PC-3 (cell line): Measurements from ENCODE around the gene MRPL1. TPM values are rescaled to one million over a fixed set of nuclear protein-coding genes. Genes with fewer than 3 reads are reported as not detected.

Source experiments
- ATAC-seq: fragments of 200-7000 bp; cut with Tn5 transposase; 2 replicates; pipeline ENCODE4 v1.9.1; 2020; ENCODE audit warnings: mild to moderate bottlenecking, moderate library complexity
- BruUV-seq: library from RNA; stranded (reverse); fragments of 400-500 nt; replicated peaks from 2 replicates; lab custom pipeline; 2021; lab: Mats Ljungman, UMichigan
- CTCF ChIA-PET: fragments of 300-600 bp; sonication (Branson Sonifier 250); formaldehyde crosslinking; loops from one replicate; lab custom pipeline; 2022; ENCODE audit warnings: antibody characterized with exemption; lab: Charles Lee
- POLR2A ChIA-PET: fragments of 300-600 bp; sonication (Branson Sonifier 250); formaldehyde crosslinking; loops from one replicate; lab custom pipeline; 2022; ENCODE audit warnings: antibody characterized with exemption; ENCODE audit not compliant: unreplicated experiment; lab: Charles Lee
- DNase-seq: peaks from one replicate; pipeline ENCODE4 v3.0.0-alpha.2; 2015
- H2AFZ ChIP-seq: fragments of 300-600 bp; sonication (generic); 2 replicates; pipeline ENCODE4 v1.6.0; 2016; ENCODE audit warnings: antibody characterized with exemption, low read length
- H3F3A ChIP-seq: fragments of 300-600 bp; sonication (generic); one replicate; pipeline ENCODE4 v1.6.0; 2017; ENCODE audit warnings: antibody characterized with exemption, low read length, control low read depth, mild to moderate bottlenecking; ENCODE audit not compliant: unreplicated experiment
- H3K27ac ChIP-seq: fragments of 300-600 bp; sonication (generic); 2 replicates; pipeline ENCODE4 v1.5.1; 2016; ENCODE audit warnings: mild to moderate bottlenecking, low read length
- H3K27me3 ChIP-seq: fragments of 300-600 bp; sonication (generic); 2 replicates; pipeline ENCODE4 v1.6.1; 2016; ENCODE audit warnings: low read length, mixed read lengths
- H3K36me3 ChIP-seq: fragments of 300-600 bp; sonication (generic); 2 replicates; pipeline ENCODE4 v1.6.1; 2016; ENCODE audit warnings: low read depth, mixed run types, low read length, mixed read lengths
- H3K4me1 ChIP-seq: fragments of 300-600 bp; sonication (generic); 2 replicates; pipeline ENCODE4 v1.5.1; 2016; ENCODE audit warnings: low read length; ENCODE audit not compliant: insufficient read depth
- H3K4me2 ChIP-seq: fragments of 300-600 bp; sonication (generic); 2 replicates; pipeline ENCODE4 v1.6.0; 2016; ENCODE audit warnings: low read length
- H3K4me3 ChIP-seq: fragments of 300-600 bp; sonication (generic); 2 replicates; pipeline ENCODE4 v1.5.1; 2016; ENCODE audit warnings: mild to moderate bottlenecking, low read length, mixed read lengths
- H3K79me2 ChIP-seq: fragments of 300-600 bp; sonication (generic); 2 replicates; pipeline ENCODE4 v1.6.1; 2017; ENCODE audit warnings: low read length, mixed read lengths
- H3K9ac ChIP-seq: fragments of 300-600 bp; sonication (generic); 2 replicates; pipeline ENCODE4 v1.6.0; 2016; ENCODE audit warnings: mild to moderate bottlenecking, low read length
- H3K9me2 ChIP-seq: fragments of 300-600 bp; sonication (generic); replicated peaks from 2 replicates; pipeline ENCODE4 v1.6.1; 2016; ENCODE audit warnings: mixed run types, low read length, mixed read lengths
- H3K9me3 ChIP-seq: fragments of 300-600 bp; sonication (generic); 2 replicates; pipeline ENCODE4 v1.6.1; 2016; ENCODE audit warnings: low read length, mixed read lengths
- H4K20me1 ChIP-seq: fragments of 300-600 bp; sonication (generic); 2 replicates; pipeline ENCODE4 v1.6.1; 2016; ENCODE audit warnings: low read length, mixed read lengths
- EZH2 ChIP-seq: fragments of 300-600 bp; sonication (generic); IDR thresholded peaks from one replicate; pipeline ENCODE4 v1.6.1; 2017; ENCODE audit warnings: antibody characterized with exemption, mild to moderate bottlenecking, low read length; ENCODE audit not compliant: unreplicated experiment
- EZH2phosphoT487 ChIP-seq: fragments of 300-600 bp; sonication (generic); IDR thresholded peaks from 2 replicates; pipeline ENCODE4 v1.6.1; 2018; ENCODE audit warnings: mild to moderate bottlenecking, antibody characterized with exemption, low read length, borderline replicate concordance
- intact Hi-C: fragments of 100-400 bp; cut with micrococcal nuclease; formaldehyde crosslinking; loops from 2 replicates; pipeline ENCODE4 v1.9.0; 2023
- total RNA-seq: library from RNA; depleted of rRNA; stranded (reverse); fragments of >200 nt; gene quantifications from 2 replicates; pipeline ENCODE4 v1.2.3, GENCODE V29; 2014
- TF ChIP-seq, protein P1 (sequence below): fragments of 300-600 bp; sonication (generic); conservative IDR thresholded peaks from 2 replicates; pipeline ENCODE4 v1.5.1; 2017; ENCODE audit warnings: antibody characterized with exemption, low read depth, mild to moderate bottlenecking, low read length

MRPL1 gene
- total RNA-seq, 1 experiment from 2014 or later: 23.0 TPM

GRCh38 chr4:77952457-77952856 is 89.8 kb downstream of the MRPL1 start:
- Histone ChIP-seq H3K9me3 (no peaks in the 10 kb centered on the region), H3K36me3 (peaks cover 5% of the 10 kb centered on the region; the same call in 1 of the 2 replicates), H3K9ac (no peak overlapping the region), H4K20me1 (no peaks in the 10 kb centered on the region), H3K4me3 (no peak overlapping the region), H3K27ac (no peak overlapping the region), H3K9me2 (no peaks in the 10 kb centered on the region), H3K4me1 (no peaks in the 10 kb centered on the region), H3K4me2 (no peak overlapping the region), H3K79me2 (no peaks in the 10 kb centered on the region), H3K27me3 (no peaks in the 10 kb centered on the region), H3F3A (no peaks in the 10 kb centered on the region), H2AFZ (no peak overlapping the region)
- ATAC-seq (no peak), DNase-seq (no peak)
- intact Hi-C loops: no loop called here
- CTCF ChIA-PET: no interaction called here
- BruUV-seq: no TSS peak
- TF ChIP-seq EZH2 (no peak), EZH2phosphoT487 (no peak)
- TF ChIP-seq, protein P1, sequence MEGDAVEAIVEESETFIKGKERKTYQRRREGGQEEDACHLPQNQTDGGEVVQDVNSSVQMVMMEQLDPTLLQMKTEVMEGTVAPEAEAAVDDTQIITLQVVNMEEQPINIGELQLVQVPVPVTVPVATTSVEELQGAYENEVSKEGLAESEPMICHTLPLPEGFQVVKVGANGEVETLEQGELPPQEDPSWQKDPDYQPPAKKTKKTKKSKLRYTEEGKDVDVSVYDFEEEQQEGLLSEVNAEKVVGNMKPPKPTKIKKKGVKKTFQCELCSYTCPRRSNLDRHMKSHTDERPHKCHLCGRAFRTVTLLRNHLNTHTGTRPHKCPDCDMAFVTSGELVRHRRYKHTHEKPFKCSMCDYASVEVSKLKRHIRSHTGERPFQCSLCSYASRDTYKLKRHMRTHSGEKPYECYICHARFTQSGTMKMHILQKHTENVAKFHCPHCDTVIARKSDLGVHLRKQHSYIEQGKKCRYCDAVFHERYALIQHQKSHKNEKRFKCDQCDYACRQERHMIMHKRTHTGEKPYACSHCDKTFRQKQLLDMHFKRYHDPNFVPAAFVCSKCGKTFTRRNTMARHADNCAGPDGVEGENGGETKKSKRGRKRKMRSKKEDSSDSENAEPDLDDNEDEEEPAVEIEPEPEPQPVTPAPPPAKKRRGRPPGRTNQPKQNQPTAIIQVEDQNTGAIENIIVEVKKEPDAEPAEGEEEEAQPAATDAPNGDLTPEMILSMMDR: no peak
- POLR2A ChIA-PET: no interaction called here

- ChIA-PET POLR2A (no interaction called here), CTCF (no interaction called here)
- Histone ChIP-seq H3K9me3 (no peaks in the 10 kb centered on the region), H3K9me2 (no peaks in the 10 kb centered on the region), H4K20me1 (no peaks in the 10 kb centered on the region), H3K9ac (no peak overlapping the region), H3K4me2 (no peak overlapping the region), H3K4me3 (no peak overlapping the region), H3K27me3 (no peaks in the 10 kb centered on the region), H2AFZ (no peak overlapping the region), H3K4me1 (no peaks in the 10 kb centered on the region), H3K36me3 (peaks cover 5% of the 10 kb centered on the region; the same call in 1 of the 2 replicates), H3K27ac (no peak overlapping the region), H3F3A (no peaks in the 10 kb centered on the region), H3K79me2 (no peaks in the 10 kb centered on the region)
- no TSS peak for BruUV-seq
- intact Hi-C loops: no loop called here
- DNase-seq (no peak), ATAC-seq (no peak)
- TF ChIP-seq EZH2 (no peak), EZH2phosphoT487 (no peak)
- TF ChIP-seq, protein P1: no peak
Measured at GRCh38 chr4:77954690-77955089, 92.1 kb downstream of the MRPL1 start.

- POLR2A ChIA-PET: interaction anchor here (0.7 kb wide), 1 partner anchor 35 kb away, joined by 4 read pairs; no protein-coding TSS in a partner anchor
- Histone ChIP-seq H3K4me2 (no peak overlapping the region), H3K9ac (no peak overlapping the region), H3K79me2 (no peaks in the 10 kb centered on the region), H3K9me3 (no peaks in the 10 kb centered on the region), H3K27ac (no peak overlapping the region), H3K4me3 (no peak overlapping the region), H3F3A (no peaks in the 10 kb centered on the region), H3K4me1 (no peaks in the 10 kb centered on the region), H2AFZ (no peak overlapping the region), H3K27me3 (no peaks in the 10 kb centered on the region), H3K9me2 (no peaks in the 10 kb centered on the region), H3K36me3 (peaks cover 5% of the 10 kb centered on the region; the same call in 1 of the 2 replicates), H4K20me1 (no peaks in the 10 kb centered on the region)
- CTCF ChIA-PET: no interaction called here
- no TSS peak for BruUV-seq
- TF ChIP-seq EZH2phosphoT487: no peak
- no peak for TF ChIP-seq EZH2
- TF ChIP-seq, protein P1: no peak
- DNase-seq: no peak
- no peak for ATAC-seq
- intact Hi-C loops: no loop called here
Measured at GRCh38 chr4:77956917-77957316, 94.3 kb downstream of the MRPL1 start.
